ENCODE measurements around the gene INTS1.
"Not testable (repeated sequence)": the region's sequence is repeated elsewhere in the genome, so short reads cannot be mapped to it uniquely, and the experiment has no call there.

The INTS1 gene

DNA sequence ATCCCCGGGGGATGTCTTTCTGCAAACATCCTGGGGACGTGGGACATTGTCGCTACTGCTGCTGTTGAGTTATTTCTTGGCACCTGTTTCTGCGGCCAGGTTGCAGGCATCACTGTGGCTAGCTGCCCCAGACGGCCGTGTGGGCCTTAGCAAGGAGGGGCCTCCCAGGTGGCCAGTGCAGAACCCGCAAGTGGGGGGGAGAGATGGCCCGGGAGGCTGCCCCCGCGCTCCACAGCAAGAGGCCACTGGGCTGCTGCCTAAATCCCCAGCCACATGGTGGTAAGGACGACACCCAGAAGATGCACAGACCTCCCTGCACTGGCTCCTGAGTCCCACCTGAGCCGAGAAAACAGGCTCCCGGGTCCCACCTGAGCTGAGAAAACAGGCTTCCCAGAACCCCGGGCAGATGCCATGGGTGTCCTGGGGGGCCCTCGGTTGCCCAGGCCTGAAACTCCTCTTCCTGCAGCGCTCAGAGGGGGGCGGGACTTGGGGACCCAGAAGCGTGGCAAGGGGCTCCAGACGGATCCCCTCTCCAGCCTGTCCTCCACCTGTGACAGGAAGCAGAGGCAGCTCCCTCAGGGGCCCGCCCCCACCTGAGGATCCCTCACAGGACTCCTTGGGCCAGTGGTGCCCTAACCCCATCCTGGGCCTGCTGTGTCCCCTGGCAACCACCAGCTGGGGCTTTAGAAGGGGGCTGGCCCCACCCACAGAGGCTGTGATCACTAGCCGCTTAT is 25.4 kb upstream of the INTS1 start:
- no peak for TF ChIP-seq POLR2A (IDR thresholded peaks at IDR 0.05; ENCODE audit: low read depth, low read length)
- FAIRE-seq (no peak), DNase-seq (ENCODE audit: insufficient read length, low spot score) (no peak)

DNA sequence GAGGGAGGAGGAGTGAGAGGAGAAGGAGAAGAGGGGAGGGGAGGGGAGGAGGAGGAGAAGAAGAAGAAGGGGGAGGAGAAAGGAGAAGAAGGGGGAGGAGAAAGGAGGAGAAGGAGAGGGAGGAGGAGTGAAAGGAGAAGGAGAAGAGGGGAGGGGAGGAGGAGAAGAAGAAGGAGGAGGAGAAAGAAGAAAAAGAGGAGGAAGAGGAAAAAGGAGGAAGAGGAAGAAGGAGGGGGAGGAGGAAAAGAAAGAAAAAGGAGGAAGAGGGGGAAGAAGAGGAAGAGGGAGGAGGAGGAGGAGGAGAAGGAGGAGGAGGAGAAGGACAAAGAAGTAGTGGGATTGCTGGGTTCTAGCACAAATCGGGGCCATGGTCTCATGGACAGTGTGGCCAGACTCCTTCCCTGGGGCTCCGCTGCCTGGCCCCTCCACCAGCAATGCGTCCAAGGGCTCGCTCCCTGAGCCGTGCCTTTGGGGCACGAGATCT is 22.1 kb upstream of the INTS1 start:
- FAIRE-seq (no peak), DNase-seq (ENCODE audit: insufficient read length, low spot score) (no peak)
- no peak for TF ChIP-seq POLR2A (IDR thresholded peaks at IDR 0.05; ENCODE audit: low read depth, low read length)

DNA sequence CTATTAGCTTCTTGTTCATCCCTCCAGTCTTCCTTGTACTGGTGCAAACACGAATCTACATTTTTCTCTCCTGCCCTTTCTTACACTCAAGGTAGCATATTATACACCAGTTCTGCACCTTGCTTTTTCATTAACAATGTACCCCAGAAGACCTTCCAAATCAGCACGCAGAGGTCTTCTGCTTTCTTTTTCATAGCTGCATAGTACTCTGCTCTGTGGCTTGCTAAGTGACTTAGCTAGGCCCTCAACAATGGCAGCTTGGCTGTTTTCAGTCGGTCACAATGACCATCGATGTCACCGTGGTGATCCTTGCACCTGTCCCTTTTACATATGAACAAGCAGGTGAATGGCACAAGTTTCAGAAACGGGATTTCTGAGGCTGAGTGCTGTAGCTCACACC is 21.2 kb upstream of the INTS1 start:
- DNase-seq (ENCODE audit: insufficient read length, low spot score) (no peak), FAIRE-seq (no peak)
- no peak for TF ChIP-seq POLR2A (IDR thresholded peaks at IDR 0.05; ENCODE audit: low read depth, low read length)

DNA sequence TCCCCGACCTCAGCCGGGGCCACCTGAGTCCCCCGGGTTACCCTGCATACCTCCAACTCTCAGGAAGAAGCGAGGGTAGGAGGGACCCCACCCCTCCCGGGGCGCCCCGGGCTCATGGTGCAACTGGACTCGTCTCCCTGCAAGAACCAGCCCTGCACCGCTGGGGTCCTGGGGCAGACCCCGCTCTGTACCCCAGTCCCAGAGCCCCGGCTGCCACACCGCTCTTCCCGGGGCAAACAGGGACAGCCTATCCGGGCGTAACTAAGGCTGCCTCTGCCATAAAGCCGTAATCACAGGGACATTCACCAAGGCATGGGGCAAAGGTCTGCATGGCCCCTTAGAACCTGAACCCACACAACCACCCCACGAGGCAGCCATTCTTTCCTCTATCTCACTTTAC is 19.7 kb upstream of the INTS1 start:
- no peak for DNase-seq (ENCODE audit: insufficient read length, low spot score)
- no peak for FAIRE-seq
- no peak for TF ChIP-seq POLR2A (IDR thresholded peaks at IDR 0.05; ENCODE audit: low read depth, low read length)

DNA sequence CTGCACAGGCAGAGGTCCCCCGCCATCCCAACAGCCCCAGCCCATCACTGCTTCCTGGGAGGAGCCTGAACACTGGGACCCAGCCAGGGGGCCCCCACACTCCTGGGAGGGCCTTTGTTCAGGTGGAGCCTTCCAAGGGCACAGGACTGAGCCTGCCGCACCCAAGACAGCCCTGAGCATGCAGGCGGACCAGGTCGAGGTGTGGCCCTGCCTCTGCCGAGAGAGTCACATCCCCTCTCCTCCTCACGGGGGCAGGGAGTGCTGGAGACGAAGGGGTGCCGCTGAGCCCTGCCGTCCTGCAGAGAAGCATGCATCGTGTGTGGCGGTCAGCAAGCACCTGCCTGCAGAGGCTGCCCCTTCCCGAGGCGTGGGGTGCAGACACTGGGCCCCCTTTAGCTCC is 19.0 kb upstream of the INTS1 start:
- DNase-seq (ENCODE audit: insufficient read length, low spot score) (no peak), FAIRE-seq (no peak)
- TF ChIP-seq POLR2A (IDR thresholded peaks at IDR 0.05; ENCODE audit: low read depth, low read length): no peak

DNA sequence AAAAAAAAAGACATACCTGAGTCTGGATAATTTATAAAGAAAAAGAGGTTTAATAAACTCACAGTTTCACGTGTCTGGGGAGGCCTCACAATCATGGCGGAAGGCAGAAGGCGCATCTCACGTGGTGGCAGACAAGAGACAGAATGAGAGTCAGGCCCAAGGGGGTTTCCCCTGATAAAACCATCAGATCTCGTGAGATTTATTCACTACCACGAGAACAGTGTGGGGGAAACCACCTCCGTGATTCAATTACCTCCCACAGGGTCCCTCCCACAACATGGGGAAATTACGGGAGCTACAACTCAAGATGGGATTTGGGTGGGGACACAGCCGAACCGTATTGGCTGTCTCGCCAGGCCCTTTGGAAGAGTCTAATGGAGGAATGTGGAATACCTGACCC is 17.3 kb upstream of the INTS1 start:
- FAIRE-seq (no peak), DNase-seq (ENCODE audit: insufficient read length, low spot score) (no peak)
- TF ChIP-seq POLR2A (IDR thresholded peaks at IDR 0.05; ENCODE audit: low read depth, low read length): no peak

DNA sequence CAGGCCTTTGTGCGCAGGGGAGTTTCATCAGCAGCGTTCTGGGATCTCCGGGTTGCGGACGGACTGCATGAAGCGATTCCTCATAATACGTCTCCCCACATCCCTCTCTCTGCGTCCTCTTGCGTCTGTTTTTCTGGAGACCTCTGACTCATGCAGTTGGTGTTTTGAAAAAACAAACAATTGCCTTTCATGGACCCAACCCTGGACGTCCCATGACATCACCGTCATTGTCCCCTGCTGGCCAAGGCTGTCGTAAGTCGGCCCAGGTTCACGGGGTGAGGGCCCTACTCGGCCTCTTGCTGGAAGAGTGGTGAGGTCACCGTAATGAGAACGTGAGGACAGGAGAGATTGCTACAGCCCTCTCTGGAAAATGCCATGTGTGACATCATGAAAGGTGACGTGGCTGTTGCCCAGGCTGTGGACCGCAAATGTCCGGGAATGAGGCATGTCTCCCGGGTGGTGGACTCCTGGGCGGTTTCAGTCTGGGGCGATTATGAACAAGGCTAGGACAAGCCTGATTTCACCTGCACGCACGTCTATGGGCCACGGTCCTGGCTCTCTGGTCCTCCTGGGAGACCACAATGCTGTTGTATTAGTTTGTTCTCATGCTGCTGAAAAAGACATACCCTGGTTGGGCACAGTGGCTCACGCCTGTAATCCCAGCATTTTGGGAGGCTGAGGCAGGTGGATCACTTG is 16.5 kb upstream of the INTS1 start:
- peak; percentile 99 for DNase-seq (ENCODE audit: insufficient read length, low spot score)
- no peak for FAIRE-seq
- no peak for TF ChIP-seq POLR2A (IDR thresholded peaks at IDR 0.05; ENCODE audit: low read depth, low read length)

DNA sequence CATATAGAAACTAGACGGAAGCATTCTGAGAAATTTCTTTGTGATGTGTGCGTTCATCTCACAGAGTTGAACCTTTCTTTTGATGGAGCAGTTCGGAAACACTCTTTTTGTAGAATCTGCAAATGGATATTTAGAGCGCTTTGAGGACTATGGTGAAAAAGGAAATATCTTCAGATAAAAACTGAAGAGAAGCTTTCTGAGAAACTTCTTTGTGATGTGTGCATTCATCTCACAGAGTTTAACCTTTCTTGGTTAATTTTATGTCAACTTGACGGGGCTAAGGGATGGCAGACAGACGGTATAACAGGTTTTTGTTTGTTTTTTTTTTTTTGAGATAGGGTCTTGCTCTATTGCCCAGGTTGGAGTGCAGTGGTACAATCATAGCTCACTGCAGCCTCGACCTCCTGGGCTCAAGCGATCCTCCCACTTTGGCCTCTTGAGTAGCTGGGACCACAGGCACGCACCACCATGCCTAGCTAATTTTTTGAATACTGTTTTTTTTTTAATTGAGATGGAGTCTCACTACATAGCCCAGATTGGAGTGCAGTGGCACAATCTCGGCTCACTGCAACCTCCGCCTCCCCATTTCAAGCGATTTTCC is 15.2 kb upstream of the INTS1 start:
- not testable (repeated sequence) for FAIRE-seq; DNase-seq (ENCODE audit: insufficient read length, low spot score)

DNA sequence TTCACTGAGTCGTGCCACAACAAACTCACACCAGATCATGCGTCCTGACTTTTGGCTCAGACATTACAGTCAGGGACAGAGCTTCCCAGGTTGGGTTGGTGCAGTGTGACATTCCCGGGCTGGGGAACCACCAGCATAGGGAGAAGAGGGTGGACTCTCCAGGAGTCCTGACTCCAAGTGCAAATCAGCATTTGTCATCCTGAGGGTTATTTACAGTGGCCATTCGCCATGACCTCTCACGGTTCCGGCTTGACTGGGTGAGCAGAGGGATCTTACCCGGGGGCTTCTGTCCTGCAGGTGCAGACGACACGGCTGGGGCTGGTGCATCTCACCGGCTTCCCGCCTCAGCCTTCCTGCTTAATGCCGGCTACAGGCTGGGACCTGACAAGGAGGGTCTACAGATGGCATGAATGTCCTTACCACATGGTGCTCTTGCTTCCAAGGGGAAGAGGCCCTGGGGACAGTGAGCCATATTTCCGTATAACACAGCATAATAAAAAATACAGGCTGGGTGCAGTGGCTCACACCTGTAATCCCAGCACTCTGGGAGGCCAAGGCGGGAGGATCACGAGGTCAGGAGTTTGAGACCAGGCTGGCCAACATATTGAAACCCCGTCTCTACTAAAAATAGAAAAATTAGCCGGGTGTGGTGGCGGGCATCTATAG is 12.5 kb upstream of the INTS1 start:
- peak; percentile 81 for DNase-seq (ENCODE audit: insufficient read length, low spot score)
- FAIRE-seq: no peak

DNA sequence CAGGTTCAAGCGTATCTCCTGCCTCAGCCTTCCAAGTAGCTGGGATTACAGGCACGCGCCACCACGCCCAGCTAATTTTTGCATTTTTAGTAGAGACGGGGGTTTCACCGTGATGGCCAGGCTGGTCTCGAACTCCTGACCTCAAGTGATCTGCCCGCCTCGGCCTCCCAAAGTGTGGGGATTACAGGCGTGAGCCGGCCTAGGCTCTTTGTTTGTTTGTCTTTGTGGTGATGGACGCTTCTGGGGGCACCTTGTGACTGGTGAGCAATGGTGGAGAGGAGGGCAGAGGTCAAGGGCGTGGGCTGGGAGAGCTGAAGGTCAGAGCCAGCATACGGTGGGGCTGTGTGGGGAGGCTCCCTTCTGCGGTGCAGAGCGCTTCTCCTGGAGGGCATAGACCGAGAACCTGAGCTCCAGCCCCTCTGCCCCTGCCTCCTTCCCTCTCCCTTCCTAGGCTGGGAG is 11.3 kb upstream of the INTS1 start:
- FAIRE-seq; DNase-seq (ENCODE audit: insufficient read length, low spot score): not testable (repeated sequence)

More for the DNA sequence above, 12.5 kb upstream of the INTS1 start:
- TF ChIP-seq POLR2A (IDR thresholded peaks at IDR 0.05; ENCODE audit: low read depth, low read length): no peak

DNA sequence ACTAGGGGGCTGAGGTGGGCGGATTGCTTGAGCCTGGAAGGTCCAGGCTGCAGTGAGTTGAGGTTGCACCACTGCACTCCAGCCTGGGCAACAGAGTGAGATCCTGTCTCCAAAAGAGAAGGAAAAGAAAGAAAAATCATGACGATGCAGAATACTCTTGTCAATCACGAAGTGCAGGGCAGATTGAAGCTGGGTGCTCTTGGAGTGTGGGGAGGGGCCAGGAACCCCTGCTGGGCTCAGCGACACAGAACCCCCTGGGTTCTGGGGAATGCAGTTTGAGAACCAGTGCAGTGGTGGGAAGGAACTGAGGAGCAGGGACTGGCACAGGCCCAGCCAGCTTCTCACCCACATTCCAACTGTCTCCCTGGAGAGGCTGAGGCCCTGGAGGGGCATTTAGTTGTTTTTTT is 10.8 kb upstream of the INTS1 start:
- no peak for DNase-seq (ENCODE audit: insufficient read length, low spot score)
- FAIRE-seq: no peak
- no peak for TF ChIP-seq POLR2A (IDR thresholded peaks at IDR 0.05; ENCODE audit: low read depth, low read length)

DNA sequence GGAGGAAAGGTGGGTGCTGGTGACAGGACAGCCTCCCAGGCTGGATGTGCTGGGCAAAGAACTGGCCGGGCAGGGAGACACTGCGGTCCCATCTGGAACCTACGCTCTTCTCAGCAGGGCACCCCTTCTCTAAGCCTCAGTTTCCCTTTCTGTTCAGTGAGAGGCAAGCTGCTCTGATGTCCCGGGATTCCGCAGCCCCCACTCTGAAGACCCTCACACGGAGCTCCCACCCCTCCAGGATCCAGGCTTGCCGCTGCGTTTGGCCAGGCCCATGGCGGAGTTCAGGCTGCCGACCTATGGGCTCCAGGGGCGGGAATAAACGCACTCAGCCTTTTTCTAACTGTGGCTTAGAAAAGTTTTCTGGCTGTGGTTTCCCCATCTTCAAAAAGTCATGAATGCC is 10.2 kb upstream of the INTS1 start:
- FAIRE-seq (no peak), DNase-seq (ENCODE audit: insufficient read length, low spot score) (no peak)
- TF ChIP-seq POLR2A (IDR thresholded peaks at IDR 0.05; ENCODE audit: low read depth, low read length): no peak

DNA sequence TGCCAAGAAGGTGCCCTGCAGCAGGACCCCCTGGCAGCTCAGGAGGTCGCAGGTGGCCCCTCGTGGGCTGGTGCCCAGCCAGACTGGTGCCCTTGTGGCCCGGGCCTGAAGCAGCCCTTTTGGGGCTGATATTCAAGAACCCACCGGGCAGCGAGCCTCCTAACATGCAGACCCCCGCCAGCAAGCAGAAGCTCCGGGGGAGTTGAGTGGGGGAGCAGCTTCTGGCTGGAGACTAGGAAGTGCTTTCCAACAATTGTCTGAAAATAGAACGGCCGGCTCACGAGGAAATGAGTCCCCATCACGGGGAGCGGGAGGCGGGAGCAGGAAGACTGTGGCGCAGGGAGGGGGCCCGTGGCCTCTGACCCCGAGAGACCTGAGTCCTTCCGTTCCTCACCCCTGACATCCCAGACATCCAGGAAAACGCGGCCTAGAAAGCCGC is 9.5 kb upstream of the INTS1 start:
- no peak for FAIRE-seq
- TF ChIP-seq POLR2A (IDR thresholded peaks at IDR 0.05; ENCODE audit: low read depth, low read length): no peak; the same call in 1 of the 2 replicates
- no peak for DNase-seq (ENCODE audit: insufficient read length, low spot score)

Measured in H54 (cell line).